Measurements from ENCODE around the gene GRM7. TPM values are rescaled to one million over a fixed set of nuclear protein-coding genes. Genes with fewer than 3 reads are reported as not detected.

GRM7 gene
- polyA plus RNA-seq, 3 donors: not detected

DNA sequence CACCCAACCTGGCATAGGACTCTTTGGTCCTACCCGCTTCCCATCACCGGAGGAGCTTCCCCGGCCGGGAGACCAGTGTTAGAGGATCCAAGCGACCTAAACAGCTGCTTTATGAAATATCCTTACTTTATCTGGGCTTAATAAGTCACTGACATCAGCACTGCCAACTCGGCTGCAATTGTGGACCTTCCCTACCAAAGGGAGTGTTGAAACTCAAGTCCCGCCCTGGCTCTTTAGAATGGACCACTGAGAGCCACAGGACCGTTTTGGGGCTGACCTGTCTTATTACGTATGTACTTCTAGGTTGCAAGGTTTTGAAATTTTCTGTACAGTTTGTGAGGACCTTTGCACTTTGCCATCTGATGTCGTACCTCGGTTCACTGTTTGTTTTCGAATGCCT, 879.5 kb downstream of the GRM7 start:
- WGBS (ENCODE audit: insufficient coverage): 90% methylated on average over 7 of the region's 12 CpGs
- no peak overlapping the region for H3K27ac ChIP-seq (ENCODE audit: low read depth in 1 of 2, low read length in 2 of 2)
- intact Hi-C loops (cut with micrococcal nuclease): no loop called here
- peaks cover 0 to 5% (median 0%) of the 10 kb centered on the region in 3 donors for H3K27me3 Mint-ChIP-seq (ENCODE audit: low read depth in 3 of 3)
- TF ChIP-seq, protein P1, sequence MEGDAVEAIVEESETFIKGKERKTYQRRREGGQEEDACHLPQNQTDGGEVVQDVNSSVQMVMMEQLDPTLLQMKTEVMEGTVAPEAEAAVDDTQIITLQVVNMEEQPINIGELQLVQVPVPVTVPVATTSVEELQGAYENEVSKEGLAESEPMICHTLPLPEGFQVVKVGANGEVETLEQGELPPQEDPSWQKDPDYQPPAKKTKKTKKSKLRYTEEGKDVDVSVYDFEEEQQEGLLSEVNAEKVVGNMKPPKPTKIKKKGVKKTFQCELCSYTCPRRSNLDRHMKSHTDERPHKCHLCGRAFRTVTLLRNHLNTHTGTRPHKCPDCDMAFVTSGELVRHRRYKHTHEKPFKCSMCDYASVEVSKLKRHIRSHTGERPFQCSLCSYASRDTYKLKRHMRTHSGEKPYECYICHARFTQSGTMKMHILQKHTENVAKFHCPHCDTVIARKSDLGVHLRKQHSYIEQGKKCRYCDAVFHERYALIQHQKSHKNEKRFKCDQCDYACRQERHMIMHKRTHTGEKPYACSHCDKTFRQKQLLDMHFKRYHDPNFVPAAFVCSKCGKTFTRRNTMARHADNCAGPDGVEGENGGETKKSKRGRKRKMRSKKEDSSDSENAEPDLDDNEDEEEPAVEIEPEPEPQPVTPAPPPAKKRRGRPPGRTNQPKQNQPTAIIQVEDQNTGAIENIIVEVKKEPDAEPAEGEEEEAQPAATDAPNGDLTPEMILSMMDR (IDR thresholded peaks at IDR 0.05): no peak
- H3K27ac Mint-ChIP-seq: no peak overlapping the region
- H3K36me3 ChIP-seq (replicated peaks in 1 of 2; ENCODE audit: control insufficient read depth in 1 of 2, insufficient read depth in 2 of 2, low read length in 2 of 2): no peaks in the 10 kb centered on the region
- H3K4me2 ChIP-seq (replicated peaks; ENCODE audit: extremely low read depth, low read length, poor library complexity, severe bottlenecking): no peak overlapping the region
- H3K27me3 ChIP-seq (ENCODE audit: control insufficient read depth in 2 of 2, insufficient read depth in 2 of 2, low read length in 2 of 2): no peaks in the 10 kb centered on the region
- no peak overlapping the region for H3K4me3 ChIP-seq (replicated peaks in 1 of 3; ENCODE audit: low read depth in 2 of 3, low read length in 3 of 3)
- H3K4me1 ChIP-seq (ENCODE audit: control insufficient read depth in 1 of 2, insufficient read depth in 2 of 2, low read length in 2 of 2): no peaks in the 10 kb centered on the region
- no peaks in the 10 kb centered on the region for H3K36me3 Mint-ChIP-seq
- no peak overlapping the region for H2AFZ ChIP-seq (ENCODE audit: insufficient read depth, low read depth, low read length, poor library complexity, severe bottlenecking)
- no peak for DNase-seq
- H3K4me1 Mint-ChIP-seq: no peaks in the 10 kb centered on the region
- H3K9ac ChIP-seq (ENCODE audit: insufficient read depth, low read length, poor library complexity, severe bottlenecking): no peak overlapping the region
- H3K9me3 ChIP-seq (replicated peaks in 1 of 2; ENCODE audit: control insufficient read depth in 1 of 2, insufficient read depth in 1 of 2, low read length in 2 of 2): no peaks in the 10 kb centered on the region
- H3K9me3 Mint-ChIP-seq: peaks cover 0 to 2% (median 1%) of the 10 kb centered on the region in 7 donors
- no peaks in the 10 kb centered on the region for H4K20me1 ChIP-seq (ENCODE audit: insufficient read depth, low read length)
- H3K4me3 Mint-ChIP-seq: no peak overlapping the region
- H3K79me2 ChIP-seq (ENCODE audit: insufficient read depth, low read length): no peaks in the 10 kb centered on the region

DNA sequence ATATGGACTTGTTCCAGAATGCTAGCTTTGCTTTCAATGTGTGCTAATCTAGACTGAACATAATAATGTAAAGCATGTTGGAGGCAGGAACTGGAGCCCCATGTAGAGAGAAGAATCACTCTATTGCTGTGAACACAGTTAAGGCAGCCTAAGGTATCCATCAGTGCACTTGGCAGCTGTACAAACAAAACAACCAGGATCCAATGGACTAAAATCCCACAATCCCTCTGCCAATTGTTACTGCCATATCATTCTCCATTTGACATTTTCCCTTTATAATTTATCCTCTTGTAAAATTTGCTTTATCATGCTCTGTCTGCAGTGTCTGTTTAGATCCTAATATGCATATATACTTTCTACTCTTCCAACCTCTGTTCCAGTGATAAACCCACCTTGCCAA, 883.9 kb downstream of the GRM7 start:
- no peaks in the 10 kb centered on the region for H3K9me3 ChIP-seq (replicated peaks in 1 of 2; ENCODE audit: control insufficient read depth in 1 of 2, insufficient read depth in 1 of 2, low read length in 2 of 2)

More for the DNA sequence above, 883.9 kb downstream of the GRM7 start:
- H3K27me3 Mint-ChIP-seq (ENCODE audit: low read depth in 3 of 3): peaks cover 0 to 5% (median 0%) of the 10 kb centered on the region in 3 donors
- Histone ChIP-seq H3K79me2 (ENCODE audit: insufficient read depth, low read length) (no peaks in the 10 kb centered on the region), H3K27me3 (ENCODE audit: control insufficient read depth in 2 of 2, insufficient read depth in 2 of 2, low read length in 2 of 2) (no peaks in the 10 kb centered on the region), H3K9ac (ENCODE audit: insufficient read depth, low read length, poor library complexity, severe bottlenecking) (no peak overlapping the region), H3K27ac (ENCODE audit: low read depth in 1 of 2, low read length in 2 of 2) (no peak overlapping the region), H3K36me3 (replicated peaks in 1 of 2; ENCODE audit: control insufficient read depth in 1 of 2, insufficient read depth in 2 of 2, low read length in 2 of 2) (no peaks in the 10 kb centered on the region), H3K4me2 (replicated peaks; ENCODE audit: extremely low read depth, low read length, poor library complexity, severe bottlenecking) (no peak overlapping the region), H2AFZ (ENCODE audit: insufficient read depth, low read depth, low read length, poor library complexity, severe bottlenecking) (no peak overlapping the region), H4K20me1 (ENCODE audit: insufficient read depth, low read length) (no peaks in the 10 kb centered on the region), H3K4me3 (replicated peaks in 1 of 3; ENCODE audit: low read depth in 2 of 3, low read length in 3 of 3) (no peak overlapping the region), H3K4me1 (ENCODE audit: control insufficient read depth in 1 of 2, insufficient read depth in 2 of 2, low read length in 2 of 2) (no peaks in the 10 kb centered on the region)
- H3K4me1 Mint-ChIP-seq: no peaks in the 10 kb centered on the region
- H3K4me3 Mint-ChIP-seq: no peak overlapping the region
- TF ChIP-seq, protein P1 (IDR thresholded peaks at IDR 0.05): no peak
- intact Hi-C loops (cut with micrococcal nuclease): no loop called here
- no peaks in the 10 kb centered on the region for H3K36me3 Mint-ChIP-seq
- no peak for DNase-seq
- no peak overlapping the region for H3K27ac Mint-ChIP-seq
- peaks cover 0 to 5% (median 2%) of the 10 kb centered on the region in 7 donors for H3K9me3 Mint-ChIP-seq

Measured in CD14-positive monocyte (primary cell).